ENCODE measurements around the gene LRRC47.
A peak's percentile ranks its signal among the peaks of the same experiment; 100 is the strongest.

Gene LRRC47

DNA sequence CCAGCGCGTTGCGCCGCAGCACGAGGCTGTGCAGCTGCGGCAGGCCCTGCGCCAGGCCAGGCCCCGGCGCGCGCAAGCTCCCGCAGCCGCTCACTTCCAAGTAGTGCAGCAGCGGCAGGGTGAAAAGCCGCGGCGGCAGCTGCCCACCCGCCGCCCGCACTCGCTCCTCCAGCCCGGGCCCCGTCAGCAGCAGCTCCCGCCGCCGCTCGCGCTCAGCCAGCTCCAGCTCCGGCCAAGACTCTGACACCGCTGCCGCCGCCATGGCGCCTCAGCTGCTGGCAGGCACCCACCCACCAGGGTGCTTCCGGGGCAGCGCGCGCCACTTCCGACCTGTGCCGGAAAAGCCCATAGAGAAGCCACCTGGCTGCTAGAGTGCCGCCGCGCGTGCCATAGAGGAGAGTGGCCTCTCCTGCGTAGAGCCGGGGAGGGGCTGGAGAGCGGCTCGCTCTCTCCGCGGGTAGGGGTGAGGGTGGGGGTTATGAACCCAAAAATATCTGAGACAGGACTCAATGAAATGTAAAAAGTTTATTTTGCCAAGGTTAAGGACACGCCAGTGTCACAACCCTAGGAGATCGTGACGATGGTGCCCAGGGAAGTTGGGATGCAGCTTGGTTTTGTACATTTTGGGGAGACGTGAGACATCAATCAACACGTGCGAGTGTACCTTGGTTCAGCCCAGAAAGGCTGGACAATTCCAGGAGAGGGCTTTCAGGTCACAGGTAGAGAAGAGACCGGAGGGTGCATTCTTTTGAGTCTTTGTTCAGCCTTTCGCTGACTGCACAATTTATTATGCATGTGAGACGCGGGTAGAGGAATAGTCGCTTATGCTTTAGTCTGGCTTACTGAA lies at the start of gene LRRC47:
TSS of gene LRRC47 (minus strand) at position 284 of the 847 bp plus-strand sequence. CDS start at position 262, 22 bp downstream.
- DNase-seq = peak; percentile 85

DNA sequence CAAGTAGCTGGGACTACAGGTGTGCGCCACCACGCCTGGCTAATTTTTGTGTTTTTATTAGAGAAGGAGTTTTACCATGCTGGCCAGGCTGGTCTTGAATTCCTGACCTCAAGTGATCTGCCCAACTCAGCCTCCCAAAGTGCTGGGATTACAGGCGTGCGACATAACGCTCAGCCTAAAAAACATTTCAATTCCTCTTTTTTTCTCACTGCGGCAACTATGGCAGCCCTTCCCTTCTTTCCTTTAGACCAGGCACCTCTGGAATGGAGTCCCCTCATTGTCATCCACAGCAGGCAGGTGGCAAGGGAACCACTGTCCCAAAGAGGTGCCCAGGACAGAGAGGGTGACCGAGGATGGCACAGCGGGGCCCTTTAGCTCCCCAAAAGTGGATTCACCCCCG lies 46.6 kb upstream of the LRRC47 start:
- no peak for DNase-seq

DNA sequence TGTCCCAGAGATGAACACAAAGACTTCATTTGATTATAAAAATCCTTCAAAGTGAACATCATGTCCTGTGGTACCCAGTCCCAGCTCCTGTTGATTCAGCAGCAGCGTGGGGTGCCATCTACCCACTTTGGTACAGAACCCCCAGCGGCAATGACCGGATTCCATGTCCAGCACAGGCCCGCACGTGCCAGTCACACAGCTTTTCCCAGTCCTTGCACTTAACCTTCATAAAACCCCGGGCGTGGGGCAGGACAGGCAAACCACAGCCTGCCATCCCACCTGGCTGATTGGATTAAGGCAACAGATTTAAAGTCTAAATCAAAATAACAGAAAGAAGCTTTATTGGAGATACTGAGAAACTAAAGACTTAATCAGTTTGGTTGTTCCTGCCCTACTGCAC lies 45.2 kb upstream of the LRRC47 start:
- DNase-seq = no peak

DNA sequence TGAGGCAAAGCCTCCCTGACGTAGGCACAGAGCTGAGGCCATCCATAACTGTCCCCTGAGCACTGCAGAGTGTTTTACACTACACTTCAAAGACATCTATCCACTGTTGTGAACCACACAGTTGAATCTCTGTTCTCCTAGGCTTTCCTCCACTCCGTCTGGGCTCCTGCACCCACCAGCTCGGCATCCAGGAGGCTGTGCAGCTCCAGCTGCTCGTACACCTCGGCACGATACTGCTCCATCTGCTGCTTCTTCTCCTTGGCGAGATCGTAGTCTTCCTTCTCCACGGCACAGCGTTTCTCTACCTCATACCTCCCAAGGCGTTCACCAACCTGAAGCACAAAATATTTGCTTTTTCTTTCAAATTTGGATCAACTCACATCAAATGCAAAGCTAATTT lies 42.5 kb upstream of the LRRC47 start:
- no peak for DNase-seq

DNA sequence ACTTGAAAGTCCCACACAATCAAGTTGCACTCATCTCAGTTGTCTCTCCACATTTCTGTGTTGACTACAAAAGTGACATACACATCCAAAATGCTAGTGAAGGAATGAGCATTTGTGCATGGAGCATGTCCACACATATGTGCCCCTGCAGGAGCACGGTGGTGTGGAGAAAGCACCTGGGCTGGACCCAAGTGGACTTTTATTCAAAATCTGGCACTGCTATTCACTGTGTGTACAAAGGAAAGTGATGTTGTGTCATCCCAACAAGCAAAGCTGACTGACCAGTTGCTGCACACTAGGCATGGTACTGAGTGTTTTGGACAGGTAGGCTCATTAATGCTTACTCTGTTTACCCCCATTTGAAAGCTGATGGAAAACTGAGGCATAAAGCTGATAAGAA lies 41.4 kb upstream of the LRRC47 start:
- no peak for DNase-seq

DNA sequence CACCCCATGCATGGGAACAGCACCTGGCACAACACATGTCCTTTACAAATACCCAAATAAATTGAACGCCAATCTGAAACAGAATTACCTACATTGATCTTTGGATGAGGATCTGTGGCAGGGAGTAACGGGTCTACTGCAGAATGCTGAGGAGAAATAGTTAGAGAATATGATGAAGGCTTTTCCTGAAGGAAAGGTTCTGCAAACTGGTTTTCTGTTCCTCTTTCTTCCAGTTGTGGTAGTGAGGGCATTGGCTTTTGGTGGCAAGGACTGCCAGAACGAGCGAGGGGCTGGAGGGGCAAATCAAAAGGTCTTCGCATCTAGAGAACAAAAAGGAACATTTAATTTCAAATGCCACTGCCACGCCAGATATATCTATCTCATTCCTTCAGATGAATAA lies 40.9 kb upstream of the LRRC47 start:
- no peak for DNase-seq

DNA sequence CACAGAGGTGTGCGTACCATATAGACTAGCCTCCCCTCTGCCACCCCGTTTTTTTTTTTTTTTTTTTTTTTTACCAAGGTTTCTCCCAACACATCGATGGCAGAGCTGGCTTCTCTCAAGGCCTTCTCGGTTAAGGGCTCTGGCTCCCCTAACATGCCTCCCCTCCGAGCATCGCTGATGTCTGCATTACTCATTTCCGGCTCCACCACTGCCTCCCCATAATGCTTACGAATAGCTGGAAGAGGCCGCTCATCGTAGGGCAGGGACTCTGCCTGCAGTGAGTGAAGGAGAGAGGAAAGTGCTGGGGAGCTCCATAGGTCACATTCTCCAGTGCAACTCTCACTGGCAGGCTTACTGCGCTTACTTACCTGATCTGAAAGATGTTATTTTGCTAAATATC lies 40.1 kb upstream of the LRRC47 start:
- no peak for DNase-seq

DNA sequence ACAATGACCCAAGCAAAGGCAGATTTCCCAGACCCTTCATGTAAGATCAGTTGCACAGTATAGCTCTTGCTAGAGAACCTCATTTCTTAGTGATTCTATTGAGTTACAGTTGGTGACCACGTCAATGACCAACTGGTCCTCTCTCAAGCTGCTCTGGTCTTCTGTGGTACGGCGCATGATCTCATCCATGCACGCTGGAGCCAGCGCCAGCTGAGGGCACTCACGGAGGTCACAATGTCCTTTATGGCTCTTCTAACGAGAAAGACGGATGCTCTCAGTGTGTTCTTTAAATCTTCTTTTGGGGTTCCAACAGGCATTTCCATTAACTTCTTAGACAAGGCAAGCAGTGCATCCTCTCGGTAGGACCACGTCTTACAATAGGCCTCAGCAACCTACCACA lies 38.4 kb upstream of the LRRC47 start:
- DNase-seq = no peak

DNA sequence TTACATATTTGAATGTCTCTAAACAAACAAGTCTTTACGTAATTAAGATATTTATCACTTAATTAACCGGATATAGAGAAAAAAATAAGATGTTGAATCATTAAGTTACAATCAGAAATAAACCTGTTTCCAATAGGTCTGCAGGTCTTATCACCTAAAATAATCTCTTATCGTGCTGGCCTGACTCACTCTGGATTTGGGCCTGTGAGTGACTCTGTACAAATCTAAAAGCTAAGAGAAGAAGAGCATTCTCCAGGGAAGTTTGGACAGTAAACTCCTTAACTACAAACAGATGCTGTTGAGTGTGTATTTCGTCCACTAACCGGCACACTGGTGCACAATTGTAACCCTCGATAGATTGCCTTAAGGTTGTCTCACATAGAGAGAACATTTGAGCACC lies 35.4 kb upstream of the LRRC47 start:
- DNase-seq = no peak

DNA sequence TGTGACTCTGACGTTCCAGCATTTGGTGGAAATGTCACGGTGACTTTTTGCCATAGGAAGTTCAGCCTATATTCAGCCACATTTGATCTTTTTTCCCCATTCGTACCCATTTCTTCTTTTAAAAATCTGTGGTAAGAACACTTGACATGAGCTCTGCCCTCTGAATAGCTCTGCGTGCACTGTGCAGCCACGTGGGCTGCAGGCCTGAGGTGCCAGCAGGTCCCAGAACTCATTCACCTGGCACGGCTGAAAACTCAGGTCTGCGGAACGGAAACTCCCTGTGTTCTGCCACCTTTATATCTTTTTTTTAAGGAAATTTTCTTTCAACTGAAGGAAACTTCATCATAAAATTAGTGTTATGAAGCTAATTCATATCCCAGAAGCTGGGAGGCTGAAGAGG lies 32.1 kb upstream of the LRRC47 start:
- no peak for DNase-seq

DNA sequence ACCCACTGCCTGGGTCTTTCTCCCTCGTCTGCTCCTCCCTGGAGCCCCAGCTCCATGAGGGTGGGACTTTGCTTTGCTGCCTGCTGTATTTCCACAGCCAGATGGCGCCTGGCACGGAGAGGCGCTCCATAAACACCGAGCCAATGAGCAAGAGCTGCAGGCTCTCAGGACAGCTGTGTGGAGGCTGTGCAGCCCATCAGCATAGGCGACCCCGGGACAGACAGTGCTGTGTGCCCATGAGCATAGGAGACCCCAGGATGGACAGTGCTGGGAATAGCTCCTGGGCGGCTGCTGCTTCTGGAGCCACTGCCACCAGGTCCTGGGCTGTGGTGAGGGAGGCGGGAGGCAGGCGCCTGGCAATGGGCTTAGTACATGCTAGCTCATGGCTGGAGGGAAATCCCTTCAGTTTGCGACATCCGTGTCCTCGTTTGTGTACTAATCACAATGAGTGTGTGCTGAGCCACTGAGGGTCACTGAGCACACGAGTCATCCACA lies 31.6 kb upstream of the LRRC47 start:
- no peak for DNase-seq

DNA sequence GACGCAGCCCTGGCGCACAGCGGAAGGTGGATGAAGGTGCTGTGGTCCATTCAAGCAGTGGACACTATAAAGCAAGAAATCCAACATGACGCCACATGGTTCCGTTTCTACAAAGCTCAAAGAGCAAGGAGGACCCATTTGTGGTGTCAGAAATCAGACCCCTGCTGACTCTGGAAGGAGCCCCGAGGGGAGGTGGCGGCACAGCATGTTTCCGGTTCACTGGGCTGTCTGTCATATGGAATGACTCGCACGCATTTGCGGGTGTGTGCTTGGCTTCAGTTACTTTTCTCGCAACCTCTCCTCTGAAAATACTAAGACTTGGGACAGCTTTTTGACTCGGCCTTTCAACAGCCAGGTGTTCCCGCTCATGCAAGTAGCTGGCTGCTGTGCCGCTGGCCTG lies 29.1 kb upstream of the LRRC47 start:
- DNase-seq = no peak

DNA sequence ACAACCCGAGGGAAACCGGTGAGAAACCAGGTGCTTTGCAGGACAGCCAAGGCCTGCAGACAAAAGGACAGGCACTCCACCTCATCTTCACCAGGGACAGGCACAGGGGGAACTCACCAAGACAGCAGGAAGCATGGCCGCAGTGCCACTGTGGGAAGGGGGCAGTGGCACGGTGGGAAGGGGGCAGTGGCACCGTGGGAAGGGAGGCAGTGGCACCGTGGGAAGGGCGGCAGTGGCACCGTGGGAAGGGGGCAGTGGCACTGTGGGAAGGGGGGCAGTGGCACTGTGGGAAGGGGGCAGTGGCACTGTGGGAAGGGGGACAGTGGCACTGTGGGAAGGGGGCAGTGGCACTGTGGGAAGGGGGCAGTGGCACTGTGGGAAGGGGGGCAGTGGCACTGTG lies 28.4 kb upstream of the LRRC47 start:
- DNase-seq = no peak

DNA sequence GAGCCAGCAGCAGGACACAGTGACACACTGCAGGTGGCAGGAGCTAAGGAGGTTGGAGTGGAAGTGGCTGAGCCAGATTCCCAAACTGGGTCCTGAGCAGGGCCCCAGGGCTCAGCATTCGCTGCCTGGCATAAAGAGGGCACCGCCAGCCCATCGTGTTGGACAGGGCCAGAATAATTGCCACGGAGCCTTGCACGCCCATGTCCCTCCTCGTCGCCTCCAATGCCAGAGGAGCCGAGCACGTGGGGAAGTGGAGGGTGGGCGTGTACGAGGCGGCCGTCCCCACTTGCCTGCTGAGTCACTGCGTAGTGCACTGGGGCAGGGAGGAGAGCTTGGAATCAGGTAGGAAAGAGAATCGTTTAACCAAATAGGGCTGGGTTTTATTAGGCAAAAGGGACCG lies 26.1 kb upstream of the LRRC47 start:
- DNase-seq = no peak

DNA sequence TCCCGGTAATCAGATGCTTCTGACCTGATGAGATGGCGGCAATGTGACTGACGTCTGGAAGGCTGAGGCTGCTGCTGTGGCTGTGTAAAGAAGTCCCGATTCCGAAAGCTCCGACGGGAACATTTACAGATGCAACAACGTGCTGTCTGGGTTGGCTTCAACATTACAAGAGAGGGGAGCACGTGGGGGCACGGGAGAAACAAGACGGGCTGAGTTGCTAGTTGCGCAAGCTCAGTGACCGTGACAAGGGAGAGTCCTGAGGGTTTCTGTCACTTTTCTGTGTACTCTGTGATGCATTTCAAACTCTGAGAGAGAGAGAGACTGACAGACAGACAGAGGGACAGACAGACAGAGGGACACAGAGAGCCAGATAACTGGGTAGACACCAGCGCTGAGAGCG lies 25.6 kb upstream of the LRRC47 start:
- DNase-seq = no peak

DNA sequence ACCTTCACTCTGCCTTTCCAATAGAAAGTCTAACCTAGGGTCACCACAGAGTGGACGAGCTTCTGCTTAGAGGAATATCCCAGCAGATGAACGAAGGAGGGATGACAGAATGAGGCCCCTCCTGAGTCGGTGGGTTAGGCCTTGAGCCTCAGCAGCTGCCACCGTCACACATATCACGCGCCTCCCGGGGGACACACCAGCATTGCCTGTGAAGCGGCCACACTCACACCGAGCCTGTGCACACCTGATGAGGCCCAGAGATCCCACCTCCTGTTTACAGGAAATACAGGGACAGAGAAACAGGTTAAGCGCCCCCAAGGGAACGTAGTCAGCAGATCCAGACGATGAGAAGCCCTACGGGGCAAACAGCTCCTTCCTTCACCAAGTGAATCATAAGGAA lies 25.1 kb upstream of the LRRC47 start:
- DNase-seq = peak; percentile 78

DNA sequence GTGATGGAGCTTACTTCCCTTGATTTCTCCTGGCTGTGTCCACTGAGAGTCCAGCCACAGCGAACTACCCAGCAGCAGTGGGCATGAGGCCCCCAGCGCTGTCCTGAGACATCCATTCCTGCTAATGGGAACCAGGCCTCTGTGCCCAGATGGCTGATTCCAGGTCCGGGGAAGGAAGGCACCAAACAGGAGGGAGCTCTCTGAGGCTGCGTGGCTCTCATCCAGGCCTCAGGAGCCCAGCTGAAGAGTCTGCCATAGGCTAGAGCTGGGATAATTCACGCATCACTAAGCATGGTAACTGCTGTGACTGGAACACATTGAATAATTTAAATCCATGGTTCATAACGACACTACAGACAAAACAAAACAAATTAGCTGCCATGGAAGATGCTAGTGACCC lies 24.7 kb upstream of the LRRC47 start:
- DNase-seq = peak; percentile 92

DNA sequence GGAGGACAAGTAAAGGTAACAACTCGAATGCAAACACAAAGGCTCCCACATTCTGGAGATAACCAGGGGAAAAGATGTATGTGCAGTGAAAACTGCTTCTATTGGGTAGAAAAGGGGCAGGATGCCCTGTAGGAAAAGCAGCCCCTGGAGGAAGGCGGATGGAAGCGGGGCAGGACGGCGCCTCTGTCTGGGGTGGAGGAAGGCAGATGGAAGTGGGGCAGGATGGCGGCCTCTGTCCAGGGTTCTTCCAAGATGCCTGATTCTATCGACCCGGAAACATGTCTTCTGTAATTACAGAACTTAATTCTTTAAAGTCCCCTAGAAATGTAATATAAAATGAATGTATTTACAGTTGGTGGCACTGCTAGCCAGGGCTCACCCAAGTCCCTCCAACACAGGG lies 24.0 kb upstream of the LRRC47 start:
- DNase-seq = no peak

DNA sequence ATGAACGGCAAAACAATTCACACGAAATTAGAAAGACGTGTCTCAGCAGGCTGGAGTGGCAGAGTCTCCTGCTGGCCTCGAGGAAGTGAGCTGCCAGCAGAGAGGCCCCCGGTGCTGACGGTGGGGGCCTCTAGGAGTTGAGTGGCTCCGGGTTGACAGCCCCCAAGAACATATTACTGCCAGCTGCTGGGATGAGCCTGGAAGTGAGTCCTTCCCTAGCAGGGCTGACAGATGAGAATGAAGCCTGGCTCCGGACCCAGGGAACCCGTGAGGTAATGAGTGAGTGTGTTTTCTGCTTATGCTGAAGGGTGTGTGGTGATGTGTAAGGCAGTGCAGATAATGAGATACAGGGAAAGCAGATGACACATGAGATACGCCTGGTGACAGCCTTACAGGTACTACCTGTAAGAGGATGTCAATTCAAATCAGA lies 23.5 kb upstream of the LRRC47 start:
- peak; percentile 37 for DNase-seq

DNA sequence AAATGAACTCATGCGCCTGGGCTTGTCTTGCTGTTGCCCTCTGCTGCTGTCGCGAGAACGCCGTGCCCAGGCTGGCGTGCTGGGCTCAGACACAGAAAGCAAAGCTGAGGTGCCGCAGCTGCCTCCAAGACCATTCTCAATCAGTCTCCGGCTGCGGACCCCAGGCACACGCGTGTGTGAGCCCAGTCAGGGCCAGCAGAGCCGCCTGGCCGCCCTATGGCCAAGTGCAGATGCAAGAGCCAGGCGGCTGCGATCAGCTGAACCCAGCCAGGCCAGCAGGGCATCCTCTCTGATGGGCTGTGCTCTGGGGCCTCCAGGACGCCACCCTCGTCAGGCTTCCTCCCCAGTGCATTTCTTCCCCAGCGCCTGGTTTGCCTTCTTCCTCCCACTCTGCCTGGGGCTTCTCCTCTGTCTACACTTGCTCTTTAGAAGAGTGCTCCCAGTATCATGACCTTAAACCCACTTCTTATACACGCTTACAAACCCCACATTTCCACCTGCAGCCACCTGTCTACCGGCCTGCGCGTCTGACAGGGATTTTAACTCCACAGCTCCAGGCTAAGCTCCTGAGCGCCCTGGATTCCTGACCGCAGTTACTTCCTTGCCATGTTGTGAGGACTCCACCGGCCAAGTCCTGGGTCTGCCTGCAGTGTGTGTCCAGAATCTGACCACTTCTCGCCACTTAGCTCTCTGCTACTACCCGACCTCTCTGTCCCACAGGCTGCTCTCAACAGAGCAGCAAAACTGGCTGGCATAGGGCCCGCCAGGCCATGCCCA lies 21.7 kb upstream of the LRRC47 start:
- DNase-seq = no peak

DNA sequence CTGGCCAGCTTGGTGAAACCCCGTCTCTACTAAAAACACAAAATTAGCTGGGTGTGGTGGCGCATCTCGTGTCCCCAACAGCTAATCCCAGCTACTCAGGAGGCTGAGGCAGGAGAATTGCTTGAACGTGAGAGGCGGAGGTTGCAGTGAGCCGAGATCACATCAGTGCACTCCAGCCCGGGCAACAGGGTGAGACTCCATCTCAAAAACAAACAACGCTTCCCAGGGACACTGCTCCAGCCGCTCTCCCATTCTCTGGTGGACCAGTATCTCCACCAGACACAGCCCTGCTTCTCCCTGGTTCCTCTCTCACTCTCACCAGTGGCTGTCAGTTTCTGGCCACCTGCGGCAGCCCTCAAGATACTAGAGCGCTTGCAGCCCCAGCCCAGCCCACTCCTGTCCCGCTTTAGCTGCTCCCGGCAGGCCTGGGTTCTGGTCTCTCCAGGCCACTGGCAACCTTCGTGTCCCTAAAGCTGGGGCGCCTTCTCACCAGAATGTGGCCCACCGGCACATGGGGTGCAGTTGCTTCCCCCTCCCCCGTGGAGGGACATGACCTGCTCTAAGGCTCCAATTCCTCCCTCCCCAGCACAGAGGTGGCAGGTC lies 20.9 kb upstream of the LRRC47 start:
- no peak for DNase-seq

DNA sequence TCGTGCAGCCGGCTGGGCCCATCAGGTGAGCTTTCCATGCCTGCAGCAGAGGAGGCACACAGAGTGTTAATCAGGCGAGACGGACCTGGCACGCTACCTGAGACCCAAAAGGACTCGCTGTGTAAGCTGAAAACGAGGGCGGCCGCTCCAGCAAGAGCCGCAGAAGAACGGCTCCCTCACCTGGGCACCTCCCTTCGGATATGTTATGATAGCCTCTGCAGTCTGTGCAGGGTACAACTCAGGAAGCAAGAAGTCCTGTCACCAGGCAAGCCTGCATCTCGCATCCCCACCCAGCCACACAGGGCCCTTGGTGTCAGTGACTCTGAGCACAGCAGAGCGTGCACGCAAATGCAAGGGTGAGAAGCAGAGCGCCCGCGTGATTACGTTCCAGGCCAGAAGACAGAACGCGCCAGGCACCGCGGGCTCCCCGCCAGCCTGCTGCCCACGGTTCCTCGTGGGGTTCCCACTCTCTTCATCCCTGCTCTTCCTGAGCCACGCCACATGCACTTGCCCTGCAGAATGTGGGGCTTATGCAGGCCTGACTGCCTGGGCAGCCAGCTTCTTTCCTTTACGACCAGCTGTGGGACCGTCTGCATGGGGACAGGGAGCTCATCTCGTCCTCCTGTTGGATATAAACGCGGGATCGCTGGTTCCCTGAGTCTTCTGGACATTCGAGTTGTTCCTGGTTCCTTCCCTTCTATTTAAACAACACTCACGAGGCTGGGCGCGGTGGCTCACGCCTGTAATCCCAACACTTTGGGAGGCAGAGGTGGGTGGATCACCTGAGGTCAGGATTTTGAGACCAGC lies 20.2 kb upstream of the LRRC47 start:
- peak; percentile 69 for DNase-seq
